Posterior cingulate gyrus (tissue), 11 donors: ENCODE data around the gene FAM168B.
A peak's percentile ranks its signal among the peaks of the same experiment; 100 is the strongest.
"Not testable (repeated sequence)": the region's sequence is repeated elsewhere in the genome, so short reads cannot be mapped to it uniquely, and the experiment has no call there.

Experiments
- DNase-seq, 10 donors: peaks; one replicate each; pipeline versions ENCODE4 v3.0.0 to v3.0.0-alpha.2; 2020 to 2021; ENCODE audit warnings: mixed read lengths in 3 of 10
- intact Hi-C: fragments of 100-400 bp; cut with DNase I; formaldehyde crosslinking; loops from one replicate; pipeline ENCODE4 v1.15.1; 2023

Gene FAM168B

GRCh38 chr2:131104487-131105155, 11.4 kb upstream of the FAM168B start:
- peak in 6 of 10 donors; percentile 69 to 94 (median 84) for DNase-seq
- intact Hi-C loops = loop anchor here (5.0 kb wide), 2 partner anchors 72 to 307 kb away; no protein-coding TSS in a partner anchor

- intact Hi-C loops = no loop called here
- no peak for DNase-seq
These were observed 9.9 kb upstream of the FAM168B start for GRCh38 chr2:131103165-131103564.

DNA sequence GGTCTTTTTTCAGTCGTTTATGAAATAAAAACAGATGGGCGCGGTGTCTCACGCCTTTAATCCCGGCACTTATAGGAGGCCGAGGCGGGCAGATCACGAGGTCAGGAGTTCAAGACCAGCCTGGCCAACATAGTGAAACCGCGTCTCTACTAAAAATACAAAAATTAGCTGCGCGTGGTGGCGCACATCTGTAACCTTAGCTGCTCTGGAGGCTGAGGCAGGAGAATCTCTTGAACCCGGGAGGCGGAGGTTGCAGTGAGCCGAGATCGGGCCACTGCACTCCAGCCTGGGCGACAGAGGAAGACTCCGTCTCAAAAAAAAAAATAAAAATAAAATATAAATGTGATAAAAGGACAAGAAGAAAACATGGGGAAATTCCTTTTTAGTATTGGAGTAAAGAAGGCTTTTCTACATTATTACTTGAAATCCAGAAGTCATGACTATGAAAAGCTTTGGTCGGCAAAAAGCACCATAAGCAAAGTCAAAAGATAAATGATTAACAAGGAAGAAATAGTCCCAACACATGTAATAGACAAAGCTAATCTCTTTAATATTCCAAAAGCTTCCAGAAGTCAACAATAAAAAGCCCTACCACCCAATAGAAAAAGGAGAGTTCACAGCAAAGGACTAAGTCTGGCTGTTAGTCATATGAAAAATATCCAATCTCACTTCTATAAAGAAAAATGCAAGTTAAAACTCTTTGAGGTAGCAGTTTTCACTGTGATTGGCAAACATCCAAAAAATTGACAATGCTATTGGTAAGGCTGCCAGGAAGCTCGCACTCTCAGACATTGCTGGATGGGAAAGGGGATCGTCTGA, 1.4 kb upstream of the FAM168B start:
- no peak for DNase-seq
- intact Hi-C loops = loop anchor here (5.0 kb wide), 1 partner anchor 37 kb away; no protein-coding TSS in a partner anchor

DNA sequence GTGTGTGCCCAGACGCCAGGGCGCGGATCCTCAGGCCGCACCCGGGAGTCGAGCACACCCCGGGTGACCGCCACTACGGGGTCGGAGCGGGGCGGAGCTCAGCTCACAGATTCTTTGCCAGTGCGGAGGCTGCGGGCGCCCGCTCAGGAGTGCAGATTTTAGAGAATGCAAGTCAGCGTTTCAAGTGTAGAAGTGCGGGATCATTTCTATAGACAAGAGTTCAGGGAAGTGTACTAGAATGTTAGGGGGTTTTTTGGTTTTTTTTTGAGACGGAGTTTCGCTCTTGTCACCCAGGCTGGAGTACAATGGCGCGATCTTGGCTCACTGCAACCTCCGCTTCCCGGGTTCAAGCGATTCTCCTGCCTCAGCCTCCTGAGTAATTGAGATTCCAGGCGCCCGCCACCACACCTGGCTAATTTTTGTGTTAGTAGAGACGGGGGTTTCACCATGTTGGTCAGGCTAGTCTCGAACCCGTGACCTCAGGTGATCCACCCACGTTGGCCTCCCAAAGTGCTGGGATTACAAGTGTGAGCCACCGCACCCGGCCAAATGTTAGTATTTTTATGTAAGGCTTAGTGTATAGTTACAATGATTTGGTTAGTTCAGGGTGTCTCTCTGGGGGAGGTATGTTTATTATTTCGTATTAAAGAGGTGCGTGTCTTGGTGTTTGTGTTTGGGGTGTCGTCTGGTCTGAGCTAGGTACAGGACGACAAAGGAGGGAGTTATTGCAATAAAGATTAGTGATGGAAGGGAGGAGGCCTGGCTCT, 619 bp upstream of the FAM168B start:
- intact Hi-C loops = loop anchor here (2.0 to 5.0 kb wide), 2 partner anchors 37 to 63 kb away; no protein-coding TSS in a partner anchor
- peak in 8 of 10 donors; percentile 66 to 95 (median 74) for DNase-seq

DNA sequence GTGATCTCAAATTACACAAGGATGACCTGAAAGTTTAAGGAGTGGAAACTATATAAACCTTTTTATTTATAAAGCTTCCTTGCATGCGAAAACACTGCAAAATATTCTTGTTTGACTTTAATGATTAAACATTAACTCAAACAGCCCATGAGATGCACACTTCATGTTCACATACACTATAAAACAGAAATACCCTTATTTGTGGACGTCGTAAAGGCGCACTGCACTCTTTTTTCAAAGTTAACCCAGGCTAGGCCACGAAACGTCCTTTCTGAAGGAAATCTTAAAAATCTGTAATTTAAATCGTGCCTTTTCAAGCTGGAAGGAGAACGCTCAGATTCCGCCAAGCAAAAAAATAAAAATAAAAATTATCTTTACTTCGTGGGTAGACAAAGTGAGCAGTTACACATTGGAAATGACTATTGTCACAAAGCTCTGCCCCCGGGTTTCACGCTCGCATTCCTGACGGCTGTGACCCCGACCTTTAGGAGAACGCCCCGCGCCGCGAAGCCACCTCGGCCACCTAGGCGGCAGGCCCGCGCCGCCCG, 728 bp downstream of the FAM168B start:
- intact Hi-C loops = loop anchor here (2.0 to 5.0 kb wide), 2 partner anchors 35 to 62 kb away; no protein-coding TSS in a partner anchor
- DNase-seq = no peak

GRCh38 chr2:131085646-131086045, 7.6 kb downstream of the FAM168B start:
- intact Hi-C loops = no loop called here
- DNase-seq = no peak

GRCh38 chr2:131081190-131081589, 12.1 kb downstream of the FAM168B start:
- intact Hi-C loops = no loop called here
- no peak for DNase-seq

GRCh38 chr2:131079931-131080330, 13.3 kb downstream of the FAM168B start:
- intact Hi-C loops, DNase-seq: not testable (repeated sequence)

DNA sequence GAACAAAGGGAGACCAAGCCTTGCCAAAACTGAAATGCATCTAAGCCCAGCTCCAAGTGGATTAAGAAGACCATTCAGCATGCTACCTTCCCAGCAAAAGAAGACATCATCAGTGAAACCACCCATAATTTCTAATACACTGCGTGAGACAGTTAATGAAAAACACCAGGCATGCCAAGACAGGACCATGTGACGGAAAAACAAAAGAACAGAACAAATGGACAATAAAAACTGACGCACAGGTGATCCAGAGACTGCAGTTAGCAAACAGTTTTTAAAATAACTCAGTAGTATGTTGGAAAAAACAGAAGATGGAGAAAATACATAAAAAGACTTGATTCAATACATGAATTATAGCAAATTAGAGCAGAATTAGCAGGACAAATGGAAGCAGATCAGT, 15.3 kb downstream of the FAM168B start:
- no peak for DNase-seq
- intact Hi-C loops = no loop called here

GRCh38 chr2:131077182-131077846, 15.9 kb downstream of the FAM168B start:
- DNase-seq = no peak
- intact Hi-C loops = no loop called here

- no peak for DNase-seq
- intact Hi-C loops = no loop called here
These were observed 16.6 kb downstream of the FAM168B start for GRCh38 chr2:131076707-131077106.

DNA sequence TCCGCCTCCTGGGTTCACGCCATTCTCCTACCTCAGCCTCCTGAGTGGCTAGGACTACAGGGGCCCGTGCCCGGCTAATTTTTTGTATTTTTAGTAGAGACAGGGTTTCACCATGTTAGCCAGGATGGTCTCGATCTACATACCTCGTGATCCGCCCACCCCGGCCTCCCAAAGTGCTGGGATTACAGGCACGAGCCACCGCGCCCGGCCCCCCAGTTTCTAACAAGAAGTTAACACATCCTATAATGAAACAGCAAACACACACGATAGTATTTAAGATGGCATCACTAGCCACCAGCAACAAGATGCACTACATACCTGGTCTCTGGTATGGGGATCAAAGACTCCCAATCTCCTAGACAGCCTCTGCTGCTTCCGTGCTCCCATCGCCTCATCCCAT, 17.7 kb downstream of the FAM168B start:
- DNase-seq, intact Hi-C loops: not testable (repeated sequence)

- DNase-seq, intact Hi-C loops: not testable (repeated sequence)
These were observed 25.1 kb downstream of the FAM168B start for GRCh38 chr2:131068172-131068571.

DNA sequence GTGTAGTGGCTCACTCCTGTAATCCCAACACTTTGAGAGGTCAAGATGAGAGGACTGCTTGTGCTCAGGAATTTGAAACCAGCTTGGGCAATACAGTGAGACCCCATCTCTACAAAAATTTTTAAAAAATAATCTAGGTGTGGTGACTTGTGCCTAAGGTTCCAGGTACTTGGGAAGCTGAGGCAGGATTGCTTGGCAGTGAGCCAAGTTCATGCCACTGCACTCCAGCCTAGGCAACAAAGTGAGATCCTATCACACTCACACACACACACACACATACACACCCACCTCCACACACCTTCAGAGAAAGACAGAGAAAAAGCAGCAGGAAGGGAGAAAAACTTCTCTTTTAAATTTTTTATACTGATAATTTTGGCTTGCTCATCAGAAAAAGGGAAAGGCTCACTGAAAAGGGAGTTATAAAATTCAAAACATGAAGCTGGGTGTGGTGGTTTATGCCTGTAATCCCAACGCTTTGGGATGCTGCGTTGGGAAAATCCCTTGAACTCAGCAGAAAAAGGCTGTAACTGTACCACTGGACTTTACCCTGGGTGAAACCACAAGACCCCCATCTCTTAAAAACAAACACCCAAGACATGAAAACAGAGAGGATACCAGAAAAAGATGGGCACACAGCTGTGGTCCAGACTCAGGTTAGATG, 25.7 kb downstream of the FAM168B start:
- intact Hi-C loops = no loop called here
- no peak for DNase-seq

GRCh38 chr2:131064589-131065512, 28.4 kb downstream of the FAM168B start:
- intact Hi-C loops = no loop called here

DNA sequence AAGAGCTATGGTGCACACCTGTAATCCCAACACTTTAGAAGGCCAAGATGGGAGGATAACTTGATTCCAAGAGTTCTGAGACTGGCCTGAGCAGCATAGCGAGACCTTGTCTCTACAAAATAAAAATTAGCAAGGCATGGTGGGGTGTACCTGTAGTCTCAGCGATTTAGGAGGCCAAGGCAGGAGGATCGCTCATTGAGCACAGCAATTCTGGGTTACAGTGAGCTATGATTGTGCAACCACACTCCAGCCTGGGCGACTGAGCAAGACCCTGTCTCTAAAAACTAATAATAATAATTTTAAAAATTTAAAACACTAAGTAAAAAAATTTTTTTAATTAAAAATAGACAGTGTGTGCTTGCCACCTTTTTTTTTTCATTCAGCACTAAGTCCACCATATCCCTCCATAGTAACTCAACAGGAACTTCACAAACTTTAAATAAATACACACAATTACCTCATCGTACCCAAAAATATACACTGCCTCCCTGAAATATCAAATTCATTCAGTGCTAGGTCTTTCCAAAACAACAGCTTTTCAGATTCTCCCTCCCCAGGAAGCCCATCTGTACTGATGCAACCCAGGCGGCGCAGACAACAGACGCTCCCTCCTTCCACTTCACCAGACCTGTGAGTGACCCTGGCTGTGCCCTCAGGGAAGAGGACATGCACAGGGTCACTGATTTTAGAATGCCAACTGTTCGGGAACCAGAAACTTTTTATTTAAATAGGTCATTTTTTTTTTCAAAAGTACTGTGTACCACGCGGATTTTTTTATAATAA, 29.6 kb downstream of the FAM168B start:
- no peak for DNase-seq
- intact Hi-C loops = no loop called here

More at GRCh38 chr2:131064589-131065512, 28.4 kb downstream of the FAM168B start:
- no peak for DNase-seq

DNA sequence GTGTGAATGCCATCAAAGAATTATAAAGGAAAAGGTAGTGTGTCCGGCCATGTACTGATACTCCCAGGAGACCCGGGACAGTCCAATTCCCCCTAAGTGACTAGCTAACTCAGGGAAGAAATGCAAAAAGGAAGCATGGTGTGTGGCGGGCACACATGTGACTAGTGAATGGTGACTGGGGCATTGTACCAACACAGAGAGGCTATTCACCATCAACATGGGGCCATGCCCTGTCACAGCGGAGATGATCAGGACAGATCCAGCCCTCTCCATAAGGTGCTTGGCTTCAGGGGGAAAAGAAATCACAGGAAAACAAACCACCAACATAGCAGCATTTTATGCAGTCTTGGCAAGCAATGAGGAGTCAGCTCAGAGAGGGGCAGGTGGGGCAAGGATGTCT, 34.3 kb downstream of the FAM168B start:
- intact Hi-C loops = loop anchor here (5.0 kb wide), 1 partner anchor 33 kb away; the partner anchor contains the start of gene FAM168B
- peak in 6 of 10 donors; percentile 51 to 94 (median 66) for DNase-seq
